HEK293 (cell line): ENCODE measurements around the gene EIPR1.

Experiments used
- CTCF ChIA-PET: fragments of 350-600 bp; formaldehyde crosslinking; extraction: SDS; loops from one replicate; lab custom pipeline; 2021; ENCODE audit warnings: antibody characterized with exemption; lab: Yijun Ruan, JAX
- POLR2A ChIA-PET: fragments of 300-600 bp; formaldehyde crosslinking; extraction: SDS; loops from one replicate; lab custom pipeline; 2020; ENCODE audit warnings: antibody characterized with exemption, inconsistent platforms; lab: Yijun Ruan, JAX
- H3K27ac ChIP-seq: fragments of 200-500 bp; sonication (Bioruptor generic); 2 replicates; pipeline ENCODE4 v1.5.1; 2014; ENCODE audit warnings: low read depth, low read length, control low read depth, inconsistent platforms; ENCODE audit errors: extremely low read depth
- H3K36me3 ChIP-seq, 2 experiments: fragments of 200-500 bp in 1 of 2; sonication (Bioruptor generic) in 1 of 2; 1 replicate in 1 of 2; 2 replicates in 1 of 2; pipeline ENCODE4 v1.5.1; 2014 to 2017; ENCODE audit warnings: inconsistent platforms in 2 of 2, low read length in 2 of 2; ENCODE audit not compliant: control insufficient read depth in 2 of 2, insufficient read depth in 1 of 2
- H3K4me1 ChIP-seq: fragments of 200-500 bp; sonication (Bioruptor generic); 2 replicates; pipeline ENCODE4 v1.5.1; 2014; ENCODE audit warnings: mild to moderate bottlenecking, low read length, inconsistent platforms; ENCODE audit not compliant: control insufficient read depth, insufficient read depth
- H3K4me3 ChIP-seq: 2 replicates; pipeline ENCODE4 v1.5.1; 2011; ENCODE audit warnings: low read depth, mild to moderate bottlenecking, control low read depth, low read length, moderate library complexity
- H3K9me3 ChIP-seq: fragments of 200-500 bp; sonication (Bioruptor generic); 2 replicates; pipeline ENCODE4 v1.5.1; 2014; ENCODE audit warnings: low read depth, low read length, inconsistent platforms; ENCODE audit not compliant: control insufficient read depth, insufficient read depth
- ATF2 ChIP-seq: fragments of 450-650 bp; formaldehyde crosslinking; IDR thresholded peaks from 2 replicates; pipeline ENCODE4 v1.5.1; 2016; ENCODE audit warnings: missing biosample characterization, missing genetic modification characterization, low read depth
- GFI1B ChIP-seq: fragments of 450-650 bp; formaldehyde crosslinking; IDR thresholded peaks from 2 replicates; pipeline ENCODE4 v1.5.1; 2016; ENCODE audit warnings: missing biosample characterization, missing genetic modification characterization
- HOXC10 ChIP-seq: sonication (generic); formaldehyde crosslinking; IDR thresholded peaks from 2 replicates; pipeline ENCODE4 v1.8.1; 2023; ENCODE audit warnings: mild to moderate bottlenecking, missing genetic modification reagents
- MZF1 ChIP-seq: fragments of 450-650 bp; formaldehyde crosslinking; IDR thresholded peaks from 2 replicates; pipeline ENCODE4 v1.5.1; 2017; ENCODE audit warnings: missing biosample characterization, missing genetic modification characterization, borderline replicate concordance
- OSR2 ChIP-seq: fragments of 450-650 bp; formaldehyde crosslinking; IDR thresholded peaks from 2 replicates; pipeline ENCODE4 v1.5.1; 2016; ENCODE audit warnings: missing biosample characterization, missing genetic modification characterization
- OVOL3 ChIP-seq: fragments of 450-650 bp; formaldehyde crosslinking; IDR thresholded peaks from 2 replicates; pipeline ENCODE4 v1.5.1; 2016; ENCODE audit warnings: missing biosample characterization, missing genetic modification characterization
- RBAK ChIP-seq: fragments of 450-650 bp; formaldehyde crosslinking; IDR thresholded peaks from 2 replicates; pipeline ENCODE4 v1.5.1; 2016; ENCODE audit warnings: missing biosample characterization, missing genetic modification characterization
- REPIN1 ChIP-seq: fragments of 450-650 bp; formaldehyde crosslinking; IDR thresholded peaks from 2 replicates; pipeline ENCODE4 v1.5.1; 2017; ENCODE audit warnings: missing biosample characterization, missing genetic modification characterization, low read depth
- SCRT2 ChIP-seq: fragments of 450-650 bp; formaldehyde crosslinking; IDR thresholded peaks from 2 replicates; pipeline ENCODE4 v1.5.1; 2016; ENCODE audit warnings: missing biosample characterization, missing genetic modification characterization
- SP7 ChIP-seq: fragments of 450-650 bp; formaldehyde crosslinking; IDR thresholded peaks from 2 replicates; pipeline ENCODE4 v1.5.1; 2016; ENCODE audit warnings: missing biosample characterization, missing genetic modification characterization
- TCF7L2 ChIP-seq: IDR thresholded peaks from 2 replicates; pipeline ENCODE4 v1.6.1; 2011; ENCODE audit warnings: low read depth, mild to moderate bottlenecking, inconsistent platforms, low read length, moderate library complexity, borderline replicate concordance
- WT1 ChIP-seq: fragments of 450-650 bp; formaldehyde crosslinking; IDR thresholded peaks from 2 replicates; pipeline ENCODE4 v1.5.1; 2016; ENCODE audit warnings: missing biosample characterization, missing genetic modification characterization
- ZBTB48 ChIP-seq: fragments of 450-650 bp; formaldehyde crosslinking; IDR thresholded peaks from 2 replicates; pipeline ENCODE4 v1.5.1; 2016; ENCODE audit warnings: missing biosample characterization, missing genetic modification characterization
- ZEB2 ChIP-seq: fragments of 450-650 bp; formaldehyde crosslinking; IDR thresholded peaks from 2 replicates; pipeline ENCODE4 v1.5.1; 2016; ENCODE audit warnings: missing biosample characterization, missing genetic modification characterization
- ZFP37 ChIP-seq: fragments of 450-650 bp; formaldehyde crosslinking; IDR thresholded peaks from 2 replicates; pipeline ENCODE4 v1.5.1; 2016; ENCODE audit warnings: missing biosample characterization, missing genetic modification characterization
- ZFP41 ChIP-seq: fragments of 450-650 bp; formaldehyde crosslinking; IDR thresholded peaks from 2 replicates; pipeline ENCODE4 v1.5.1; 2016; ENCODE audit warnings: missing biosample characterization, missing genetic modification characterization, borderline replicate concordance
- ZNF155 ChIP-seq: fragments of 450-650 bp; formaldehyde crosslinking; IDR thresholded peaks from 2 replicates; pipeline ENCODE4 v1.5.1; 2016; ENCODE audit warnings: missing biosample characterization, missing genetic modification characterization
- ZNF23 ChIP-seq: fragments of 450-650 bp; formaldehyde crosslinking; IDR thresholded peaks from 2 replicates; pipeline ENCODE4 v1.5.1; 2016; ENCODE audit warnings: missing biosample characterization, missing genetic modification characterization, borderline replicate concordance
- ZNF302 ChIP-seq: fragments of 450-650 bp; formaldehyde crosslinking; IDR thresholded peaks from 2 replicates; pipeline ENCODE4 v1.5.1; 2016; ENCODE audit warnings: missing biosample characterization, missing genetic modification characterization, low read depth
- ZNF362 ChIP-seq: fragments of 450-650 bp; formaldehyde crosslinking; IDR thresholded peaks from 2 replicates; pipeline ENCODE4 v1.5.1; 2016; ENCODE audit warnings: missing biosample characterization, missing genetic modification characterization
- ZNF37A ChIP-seq: fragments of 450-650 bp; IDR thresholded peaks from 2 replicates; pipeline ENCODE4 v1.5.1; 2018; ENCODE audit warnings: missing biosample characterization, missing genetic modification characterization
- ZNF549 ChIP-seq: fragments of 450-650 bp; IDR thresholded peaks from 2 replicates; pipeline ENCODE4 v1.5.1; 2018; ENCODE audit warnings: missing biosample characterization, missing genetic modification characterization, mild to moderate bottlenecking, inconsistent platforms, moderate library complexity
- ZNF600 ChIP-seq: fragments of 450-650 bp; formaldehyde crosslinking; IDR thresholded peaks from 2 replicates; pipeline ENCODE4 v1.5.1; 2016; ENCODE audit warnings: missing biosample characterization, missing genetic modification characterization
- ZNF629 ChIP-seq: fragments of 450-650 bp; formaldehyde crosslinking; IDR thresholded peaks from 2 replicates; pipeline ENCODE4 v1.5.1; 2017; ENCODE audit warnings: missing biosample characterization, missing genetic modification characterization
- ZNF645 ChIP-seq: fragments of 450-650 bp; formaldehyde crosslinking; IDR thresholded peaks from 2 replicates; pipeline ENCODE4; 2016; ENCODE audit warnings: missing biosample characterization, missing genetic modification characterization
- ZNF654 ChIP-seq: fragments of 450-650 bp; formaldehyde crosslinking; IDR thresholded peaks from 2 replicates; pipeline ENCODE4 v1.5.1; 2016; ENCODE audit warnings: low read depth, missing biosample characterization, missing genetic modification characterization
- ZNF76 ChIP-seq: fragments of 450-650 bp; formaldehyde crosslinking; IDR thresholded peaks from 2 replicates; pipeline ENCODE4; 2016; ENCODE audit warnings: low read depth, missing biosample characterization, missing genetic modification characterization, borderline replicate concordance
- ZSCAN16 ChIP-seq: fragments of 450-650 bp; formaldehyde crosslinking; IDR thresholded peaks from 2 replicates; pipeline ENCODE4 v1.5.1; 2016; ENCODE audit warnings: missing biosample characterization, missing genetic modification characterization

The EIPR1 gene

GRCh38 chr2:3406501-3406900, 28.9 kb upstream of the EIPR1 start:
- Histone ChIP-seq H3K9me3 (no peaks in the 10 kb centered on the region), H3K4me3 (no peak overlapping the region), H3K27ac (no peak overlapping the region), H3K4me1 (no peaks in the 10 kb centered on the region)
- POLR2A ChIA-PET: no interaction called here
- CTCF ChIA-PET: interaction anchor here (2.4 kb wide), 1 partner anchor 17 kb away, joined by 15 read pairs; no protein-coding TSS in a partner anchor
- TF ChIP-seq RBAK (tag by site-specific recombination) (no peak), TCF7L2 (no peak), GFI1B (tag by site-specific recombination) (no peak), ZNF645 (tag by site-specific recombination) (no peak), ZEB2 (tag by site-specific recombination) (no peak), WT1 (tag by site-specific recombination) (no peak), SCRT2 (no peak), OVOL3 (tag by site-specific recombination) (no peak), OSR2 (tag by site-specific recombination) (no peak), HOXC10 (no peak), ZNF155 (tag by site-specific recombination) (no peak), ATF2 (tag by site-specific recombination) (no peak), ZFP41 (tag by site-specific recombination) (no peak), REPIN1 (no peak), ZNF549 (tag by site-specific recombination) (no peak), ZNF302 (no peak), SP7 (tag by site-specific recombination) (no peak)
- TF ChIP-seq, all 188 proteins: peak for 0
- peaks cover 10 to 30% of the 10 kb centered on the region in 2 experiments for H3K36me3 ChIP-seq

- no peak for TF ChIP-seq MZF1 (tag by site-specific recombination)
- TF ChIP-seq ZNF37A: no peak
- no peak for TF ChIP-seq ZFP37 (tag by site-specific recombination)
- TF ChIP-seq ZBTB48 (tag by site-specific recombination): no peak
- no peak for TF ChIP-seq ZNF362 (tag by site-specific recombination)
- H3K9me3 ChIP-seq: no peaks in the 10 kb centered on the region
- H3K36me3 ChIP-seq: peaks cover 11 to 35% of the 10 kb centered on the region in 2 experiments
- CTCF ChIA-PET: interaction anchor here (2.4 kb wide), 1 partner anchor 18 kb away, joined by 15 read pairs; no protein-coding TSS in a partner anchor
- POLR2A ChIA-PET: no interaction called here
- H3K4me3 ChIP-seq: no peak overlapping the region
- no peaks in the 10 kb centered on the region for H3K4me1 ChIP-seq
- no peak overlapping the region for H3K27ac ChIP-seq
These were observed 28.3 kb upstream of the EIPR1 start for GRCh38 chr2:3405876-3406275.

GRCh38 chr2:3405307-3405706, 27.7 kb upstream of the EIPR1 start:
- Histone ChIP-seq H3K9me3 (no peaks in the 10 kb centered on the region), H3K27ac (no peak overlapping the region), H3K36me3 (peaks cover 11 to 41% of the 10 kb centered on the region in 2 experiments), H3K4me3 (no peak overlapping the region), H3K4me1 (no peaks in the 10 kb centered on the region)
- CTCF ChIA-PET: interaction anchor here (0.5 to 2.4 kb wide), 2 partner anchors 18 to 183 kb away, joined by 3 to 15 read pairs; no protein-coding TSS in a partner anchor
- POLR2A ChIA-PET: no interaction called here
- no peak for TF ChIP-seq ZNF23 (tag by site-specific recombination)
- TF ChIP-seq ZFP41 (tag by site-specific recombination): no peak
- TF ChIP-seq ZNF654 (tag by site-specific recombination): no peak
- no peak for TF ChIP-seq ZSCAN16 (tag by site-specific recombination)
- TF ChIP-seq ZNF629 (tag by site-specific recombination): no peak
- TF ChIP-seq ZNF76 (tag by site-specific recombination): no peak
- TF ChIP-seq ZNF600 (tag by site-specific recombination): no peak
